ENCODE data around the gene ZNF20. TPM values are rescaled to one million over a fixed set of nuclear protein-coding genes. Genes with fewer than 3 reads are reported as not detected.

ZNF20 gene
- total RNA-seq, result 2.2 and 2.5 TPM in 2 replicates

GRCh38 chr19:12139885-12140544, at the start of gene ZNF20:
ZNF20 (minus strand) TSS chr19:12140350; CDS start chr19:12140182, 168 bp downstream.

GRCh38 chr19:12162882-12163806, 23.0 kb upstream of the ZNF20 start, which contains the start of gene ZNF136:
ZNF136 (plus strand) TSS chr19:12163096; CDS start chr19:12163204, 108 bp downstream.

DNA sequence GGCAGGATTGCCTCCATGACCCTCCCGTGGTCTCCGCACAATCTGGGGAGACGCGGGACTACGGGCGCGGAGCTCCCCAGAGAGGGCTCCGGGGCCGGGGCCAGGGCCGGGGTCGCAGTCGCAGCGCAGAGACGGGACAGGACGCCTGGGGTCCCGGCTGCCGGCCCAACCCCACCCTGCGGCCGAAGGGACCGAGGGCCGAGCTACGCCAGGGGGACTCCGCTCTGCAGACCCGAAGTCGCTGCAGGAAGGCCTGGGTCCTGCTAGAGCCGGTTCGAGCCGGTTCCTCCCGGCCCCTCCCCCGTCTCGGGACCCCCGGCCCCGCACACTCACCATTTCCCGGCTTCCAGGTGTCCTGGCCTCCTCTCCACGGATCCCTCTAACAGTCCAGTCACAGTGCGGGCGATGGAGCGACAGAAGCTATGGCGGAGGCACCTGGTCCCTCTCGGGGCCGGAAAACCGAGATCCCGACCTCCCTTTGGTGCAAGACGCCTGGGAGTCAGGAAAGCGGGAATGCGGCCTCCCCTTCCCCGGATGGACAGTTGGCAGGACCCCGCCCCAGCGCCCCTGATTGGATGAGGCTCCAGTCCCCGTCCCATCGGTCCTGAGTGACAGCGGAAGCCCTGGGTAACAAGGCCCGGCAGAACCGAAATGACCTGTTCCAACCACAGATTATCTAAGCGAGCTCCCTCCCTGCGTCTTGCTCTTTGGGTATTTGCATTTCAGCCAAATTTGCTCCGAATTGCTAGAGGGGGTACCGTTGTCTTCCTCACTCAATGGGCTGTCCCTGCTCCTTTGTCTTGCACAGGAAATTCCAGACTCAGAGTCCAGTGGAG, 16.3 kb upstream of the ZNF20 start, which contains the start of gene ZNF625:
Gene ZNF625 (minus strand): TSS at position 512 of the 836 bp plus-strand sequence. CDS start 176 bp downstream, at position 336.

Small RNA genes within 50 kb of the gene (small RNA-seq; reads per million reads assigned to genes)
- gene RF00019 (not detected), gene RNA5SP467 (not detected)

Other genes starting within 250 kb of the ZNF20 start
- 9.4 and 9.7 TPM in 2 replicates for gene ZNF700, start 215.2 kb downstream of the ZNF20 start, total RNA-seq
- gene ZNF763, start 175.3 kb downstream of the ZNF20 start, total RNA-seq, result 0.57 and 1.3 TPM in 2 replicates
- gene ZNF433, start 104.7 kb downstream of the ZNF20 start, total RNA-seq, result 1.9 and 4.5 TPM in 2 replicates
- gene ZNF878, start 87.4 kb downstream of the ZNF20 start, total RNA-seq, result 0.29 and 0.80 TPM in 2 replicates
- gene ZNF844, start 75.6 kb downstream of the ZNF20 start, total RNA-seq, result 2.7 and 3.3 TPM in 2 replicates
- gene ZNF625, start 16.4 kb upstream of the ZNF20 start, total RNA-seq, result 10.1 and 13.3 TPM in 2 replicates
- gene ZNF136, start 22.7 kb upstream of the ZNF20 start, total RNA-seq, result 4.7 and 6.3 TPM in 2 replicates
- gene ZNF44, start 154.5 kb upstream of the ZNF20 start, total RNA-seq, result 6.4 and 6.5 TPM in 2 replicates
- gene ZNF563, start 193.3 kb upstream of the ZNF20 start, total RNA-seq, result 0.43 and 1.7 TPM in 2 replicates
- 0.79 and 1.2 TPM in 2 replicates for gene ZNF442, start 225.3 kb upstream of the ZNF20 start, total RNA-seq